Epithelial cell of proximal tubule (primary cell): ENCODE data around the gene SCAMP3. TPM values are rescaled to one million over a fixed set of nuclear protein-coding genes. Genes with fewer than 3 reads are reported as not detected.

Experiments used
- DNase-seq: peaks from one replicate; pipeline ENCODE4 v3.0.0-alpha.2; 2011; ENCODE audit warnings: low read depth
- H3K4me3 ChIP-seq: 2 replicates; pipeline ENCODE4 v1.5.1; 2011; ENCODE audit warnings: low read depth, mild to moderate bottlenecking, low read length
- total RNA-seq: library from RNA; depleted of rRNA; stranded (reverse); fragments of >200 nt; gene quantifications from 2 replicates; pipeline ENCODE4 v1.2.3, GENCODE V29; 2015
- TF ChIP-seq, protein P1 (sequence below): conservative IDR thresholded peaks from 2 replicates; pipeline ENCODE4 v1.5.1; 2012; ENCODE audit warnings: low read depth, mild to moderate bottlenecking, low read length

SCAMP3 gene
- total RNA-seq, 1 donor from 2014 or later = 61.8 TPM

- DNase-seq = no peak
- TF ChIP-seq, protein P1, sequence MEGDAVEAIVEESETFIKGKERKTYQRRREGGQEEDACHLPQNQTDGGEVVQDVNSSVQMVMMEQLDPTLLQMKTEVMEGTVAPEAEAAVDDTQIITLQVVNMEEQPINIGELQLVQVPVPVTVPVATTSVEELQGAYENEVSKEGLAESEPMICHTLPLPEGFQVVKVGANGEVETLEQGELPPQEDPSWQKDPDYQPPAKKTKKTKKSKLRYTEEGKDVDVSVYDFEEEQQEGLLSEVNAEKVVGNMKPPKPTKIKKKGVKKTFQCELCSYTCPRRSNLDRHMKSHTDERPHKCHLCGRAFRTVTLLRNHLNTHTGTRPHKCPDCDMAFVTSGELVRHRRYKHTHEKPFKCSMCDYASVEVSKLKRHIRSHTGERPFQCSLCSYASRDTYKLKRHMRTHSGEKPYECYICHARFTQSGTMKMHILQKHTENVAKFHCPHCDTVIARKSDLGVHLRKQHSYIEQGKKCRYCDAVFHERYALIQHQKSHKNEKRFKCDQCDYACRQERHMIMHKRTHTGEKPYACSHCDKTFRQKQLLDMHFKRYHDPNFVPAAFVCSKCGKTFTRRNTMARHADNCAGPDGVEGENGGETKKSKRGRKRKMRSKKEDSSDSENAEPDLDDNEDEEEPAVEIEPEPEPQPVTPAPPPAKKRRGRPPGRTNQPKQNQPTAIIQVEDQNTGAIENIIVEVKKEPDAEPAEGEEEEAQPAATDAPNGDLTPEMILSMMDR = no peak
- H3K4me3 ChIP-seq = peak overlapping the region; percentile 89
Measured at GRCh38 chr1:155254714-155255242, 7.4 kb downstream of the SCAMP3 start.

- H3K4me3 ChIP-seq = peak overlapping the region; percentile 89
- TF ChIP-seq, protein P1 = no peak
- no peak for DNase-seq
Measured at GRCh38 chr1:155254228-155254713, 7.9 kb downstream of the SCAMP3 start.

- TF ChIP-seq, protein P1 = no peak
- DNase-seq = no peak
- peak overlapping the region; percentile 89 for H3K4me3 ChIP-seq
Measured at GRCh38 chr1:155253797-155254196, 8.4 kb downstream of the SCAMP3 start.

GRCh38 chr1:155253208-155253607, 9.0 kb downstream of the SCAMP3 start:
- peak overlapping the region; percentile 89 for H3K4me3 ChIP-seq
- no peak for DNase-seq
- TF ChIP-seq, protein P1 = no peak

DNA sequence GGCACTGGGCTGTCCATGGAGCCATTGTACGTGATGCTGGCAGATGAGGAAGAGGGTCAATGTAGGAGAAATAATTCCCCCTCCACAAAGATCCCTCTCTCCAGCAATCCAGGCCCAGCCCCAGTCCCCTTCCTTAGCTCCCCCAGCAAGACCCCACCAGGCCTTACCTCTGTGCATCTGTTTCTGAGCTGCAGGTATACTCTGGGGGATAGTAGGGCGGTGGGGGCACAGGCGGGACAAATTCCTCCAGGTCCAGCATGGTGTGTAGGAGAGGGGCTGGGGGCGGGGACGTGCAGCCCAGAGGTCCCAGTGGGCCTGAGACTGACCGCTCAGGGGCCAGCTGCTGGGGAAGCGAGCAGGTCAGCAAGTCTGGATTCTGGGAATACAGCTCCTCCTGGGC, 10.6 kb downstream of the SCAMP3 start:
- DNase-seq = no peak
- TF ChIP-seq, protein P1 = no peak
- H3K4me3 ChIP-seq = no peak overlapping the region

- TF ChIP-seq, protein P1 = peak; percentile 100
- no peak for DNase-seq
- no peak overlapping the region for H3K4me3 ChIP-seq
Measured at GRCh38 chr1:155250633-155251449, 11.3 kb downstream of the SCAMP3 start.
